Right lobe of liver (tissue), 4 donors: ENCODE results near the gene KCTD13.

Experiments
- POLR2A ChIP-seq: fragments of 450-650 bp; IDR thresholded peaks from one replicate; pipeline ENCODE4 v1.6.1; 2017; ENCODE audit warnings: antibody characterized with exemption, mild to moderate bottlenecking
- TF ChIP-seq, protein P1 (sequence below), 4 donors: fragments of 200-600 bp in 3 of 4; fragments of 450-650 bp in 1 of 4; IDR thresholded peaks; one replicate each; pipeline versions ENCODE4 v1.5.1 to v1.8.0; 2016 to 2022; ENCODE audit warnings: antibody characterized with exemption in 4 of 4, mild to moderate bottlenecking in 2 of 4
- donor health status: DM: no; HTN: no; CAD: no.
- donor health status: DM: no; HTN: no; CAD: no.
- donor health status: DM: no; HTN: yes; CAD: no.

DNA sequence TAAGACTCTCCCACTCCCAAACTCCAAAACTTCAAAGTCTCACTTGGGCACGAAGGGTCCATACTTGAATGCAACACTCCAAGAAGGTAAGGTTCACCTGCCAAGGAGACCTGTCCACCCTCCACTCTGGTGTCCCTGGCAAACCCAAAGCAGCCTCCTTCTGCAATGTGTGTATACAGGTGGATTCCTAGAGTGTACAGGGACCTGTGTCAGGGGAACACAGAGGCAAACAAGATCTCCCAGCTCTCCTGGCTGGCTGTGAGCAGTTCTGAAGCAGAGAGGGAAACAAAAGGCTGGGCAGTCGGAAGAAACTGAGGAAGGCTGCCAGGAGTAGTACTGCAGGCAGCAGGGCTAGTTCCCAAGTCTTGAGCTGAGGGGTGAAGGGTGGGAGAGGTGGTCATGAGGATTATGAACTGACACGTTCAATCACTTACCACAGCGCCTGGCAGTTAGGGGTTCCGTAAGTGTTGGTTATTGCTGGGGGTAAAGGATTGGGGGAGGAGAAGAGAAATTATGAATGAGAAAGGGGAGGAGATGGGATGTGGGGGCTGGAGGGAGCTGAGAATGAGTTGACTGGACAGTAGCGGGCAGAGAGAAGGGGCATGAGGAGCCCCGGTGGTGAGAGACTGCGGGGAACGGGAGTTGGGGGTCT is 795 bp downstream of the KCTD13 start:
- TF ChIP-seq, protein P1, sequence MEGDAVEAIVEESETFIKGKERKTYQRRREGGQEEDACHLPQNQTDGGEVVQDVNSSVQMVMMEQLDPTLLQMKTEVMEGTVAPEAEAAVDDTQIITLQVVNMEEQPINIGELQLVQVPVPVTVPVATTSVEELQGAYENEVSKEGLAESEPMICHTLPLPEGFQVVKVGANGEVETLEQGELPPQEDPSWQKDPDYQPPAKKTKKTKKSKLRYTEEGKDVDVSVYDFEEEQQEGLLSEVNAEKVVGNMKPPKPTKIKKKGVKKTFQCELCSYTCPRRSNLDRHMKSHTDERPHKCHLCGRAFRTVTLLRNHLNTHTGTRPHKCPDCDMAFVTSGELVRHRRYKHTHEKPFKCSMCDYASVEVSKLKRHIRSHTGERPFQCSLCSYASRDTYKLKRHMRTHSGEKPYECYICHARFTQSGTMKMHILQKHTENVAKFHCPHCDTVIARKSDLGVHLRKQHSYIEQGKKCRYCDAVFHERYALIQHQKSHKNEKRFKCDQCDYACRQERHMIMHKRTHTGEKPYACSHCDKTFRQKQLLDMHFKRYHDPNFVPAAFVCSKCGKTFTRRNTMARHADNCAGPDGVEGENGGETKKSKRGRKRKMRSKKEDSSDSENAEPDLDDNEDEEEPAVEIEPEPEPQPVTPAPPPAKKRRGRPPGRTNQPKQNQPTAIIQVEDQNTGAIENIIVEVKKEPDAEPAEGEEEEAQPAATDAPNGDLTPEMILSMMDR (IDR thresholded peaks at IDR 0.05), result no peak
- no peak for TF ChIP-seq POLR2A
